IgD-negative memory B cell (primary cell): ENCODE results near the gene BCL2. TPM values are rescaled to one million over a fixed set of nuclear protein-coding genes. Genes with fewer than 3 reads are reported as not detected.
A peak's percentile ranks its signal among the peaks of the same experiment; 100 is the strongest.

ENCODE experiments used
- H3K27ac Mint-ChIP-seq, 3 donors: one replicate each; pipeline ENCODE4 v1.8.0; 2020 to 2022; ENCODE audit warnings: mild to moderate bottlenecking in 3 of 3, mixed read lengths in 3 of 3, moderate library complexity in 1 of 3
- H3K27me3 Mint-ChIP-seq: one replicate; pipeline ENCODE4 v1.8.0; 2021; ENCODE audit warnings: mixed read lengths
- H3K36me3 Mint-ChIP-seq: one replicate; pipeline ENCODE4 v1.8.0; 2020; ENCODE audit warnings: mild to moderate bottlenecking, mixed read lengths
- H3K4me1 Mint-ChIP-seq, 3 donors: one replicate each; pipeline ENCODE4 v1.8.0; 2020 to 2022; ENCODE audit warnings: mixed read lengths in 3 of 3, mild to moderate bottlenecking in 1 of 3
- H3K4me3 Mint-ChIP-seq, 4 donors: one replicate each; pipeline ENCODE4 v1.8.0; 2020 to 2022; ENCODE audit warnings: mild to moderate bottlenecking in 4 of 4, mixed read lengths in 4 of 4, moderate library complexity in 3 of 4
- H3K9me3 Mint-ChIP-seq, 3 donors: one replicate each; pipeline ENCODE4 v1.8.0; 2020 to 2021; ENCODE audit warnings: mixed read lengths in 3 of 3, mild to moderate bottlenecking in 1 of 3
- polyA plus RNA-seq: library from polyadenylated mRNA; unstranded; fragments of 300-500 nt; fragmentation: Illumina TruSeq; gene quantifications from one replicate; pipeline ENCODE4 v1.2.3, GENCODE V29; 2021

BCL2 gene
- polyA plus RNA-seq, 1 donor from 2014 or later = 36.2 TPM

- peak overlapping the region in 2 of 3 donors; percentile 36 to 72 for H3K27ac Mint-ChIP-seq
These were observed 174.8 kb downstream of the BCL2 start for GRCh38 chr18:63144748-63145147.

GRCh38 chr18:63143330-63143771, 176.2 kb downstream of the BCL2 start:
- H3K36me3 Mint-ChIP-seq = peaks cover 3% of the 10 kb centered on the region
- H3K27ac Mint-ChIP-seq = peak overlapping the region; percentile 72 to 94 (median 92)
- H3K4me1 Mint-ChIP-seq = peaks cover 52 to 76% (median 57%) of the 10 kb centered on the region in 3 donors
- H3K9me3 Mint-ChIP-seq = peaks cover 0 to 4% (median 0%) of the 10 kb centered on the region in 3 donors
- H3K4me3 Mint-ChIP-seq = peak overlapping the region; percentile 58 to 92 (median 74)
- peaks cover 2% of the 10 kb centered on the region for H3K27me3 Mint-ChIP-seq

More at GRCh38 chr18:63144748-63145147, 174.8 kb downstream of the BCL2 start:
- peaks cover 2% of the 10 kb centered on the region for H3K27me3 Mint-ChIP-seq
- H3K36me3 Mint-ChIP-seq = peaks cover 3% of the 10 kb centered on the region
- H3K4me3 Mint-ChIP-seq = no peak overlapping the region
- H3K9me3 Mint-ChIP-seq = peaks cover 0 to 4% (median 0%) of the 10 kb centered on the region in 3 donors
- peaks cover 50 to 76% (median 53%) of the 10 kb centered on the region in 3 donors for H3K4me1 Mint-ChIP-seq

DNA sequence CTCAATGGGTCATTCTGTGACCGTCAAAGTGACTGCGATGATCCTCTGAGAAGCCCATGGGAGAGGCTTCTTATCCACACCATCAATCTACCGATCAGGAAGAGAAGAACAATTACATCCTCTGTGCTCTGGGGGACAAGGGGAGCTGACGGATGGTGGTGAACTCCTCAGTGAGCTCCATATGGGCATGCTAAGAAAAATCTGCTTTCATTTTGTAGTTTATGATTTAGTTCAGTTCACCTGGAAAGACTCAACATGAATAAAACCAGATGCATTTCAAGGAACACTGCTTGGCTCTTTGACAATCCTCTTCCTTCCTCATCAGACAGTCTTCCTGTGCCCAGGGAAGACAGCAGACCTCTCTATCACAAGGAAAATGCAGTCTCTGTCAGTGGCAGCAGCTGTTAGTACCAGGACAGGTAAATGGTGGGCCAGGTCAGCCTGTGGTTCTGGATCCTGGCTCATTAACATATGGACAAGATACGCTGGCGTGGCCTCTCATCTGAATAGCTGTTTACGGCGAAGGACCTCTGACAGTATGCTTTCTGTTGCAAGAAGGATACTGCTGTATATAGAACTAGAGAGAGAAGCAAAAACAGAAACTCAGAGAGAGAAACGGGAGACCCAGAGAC, 176.9 kb downstream of the BCL2 start:
- peaks cover 3% of the 10 kb centered on the region for H3K36me3 Mint-ChIP-seq
- peaks cover 0 to 4% (median 0%) of the 10 kb centered on the region in 3 donors for H3K9me3 Mint-ChIP-seq
- peaks cover 58 to 81% (median 59%) of the 10 kb centered on the region in 3 donors for H3K4me1 Mint-ChIP-seq
- peak overlapping the region; percentile 72 to 94 (median 92) for H3K27ac Mint-ChIP-seq
- H3K27me3 Mint-ChIP-seq = peaks cover 2% of the 10 kb centered on the region
- H3K4me3 Mint-ChIP-seq = peak overlapping the region; percentile 58 to 92 (median 74)

GRCh38 chr18:63141778-63142176, 177.8 kb downstream of the BCL2 start:
- Mint-ChIP-seq H3K27me3 (peaks cover 2% of the 10 kb centered on the region), H3K36me3 (peaks cover 3% of the 10 kb centered on the region), H3K9me3 (peaks cover 0 to 4% (median 0%) of the 10 kb centered on the region in 3 donors), H3K4me3 (peak overlapping the region; percentile 58 to 92 (median 82)), H3K4me1 (peaks cover 62 to 82% (median 64%) of the 10 kb centered on the region in 3 donors), H3K27ac (peak overlapping the region; percentile 72 to 94 (median 92))

DNA sequence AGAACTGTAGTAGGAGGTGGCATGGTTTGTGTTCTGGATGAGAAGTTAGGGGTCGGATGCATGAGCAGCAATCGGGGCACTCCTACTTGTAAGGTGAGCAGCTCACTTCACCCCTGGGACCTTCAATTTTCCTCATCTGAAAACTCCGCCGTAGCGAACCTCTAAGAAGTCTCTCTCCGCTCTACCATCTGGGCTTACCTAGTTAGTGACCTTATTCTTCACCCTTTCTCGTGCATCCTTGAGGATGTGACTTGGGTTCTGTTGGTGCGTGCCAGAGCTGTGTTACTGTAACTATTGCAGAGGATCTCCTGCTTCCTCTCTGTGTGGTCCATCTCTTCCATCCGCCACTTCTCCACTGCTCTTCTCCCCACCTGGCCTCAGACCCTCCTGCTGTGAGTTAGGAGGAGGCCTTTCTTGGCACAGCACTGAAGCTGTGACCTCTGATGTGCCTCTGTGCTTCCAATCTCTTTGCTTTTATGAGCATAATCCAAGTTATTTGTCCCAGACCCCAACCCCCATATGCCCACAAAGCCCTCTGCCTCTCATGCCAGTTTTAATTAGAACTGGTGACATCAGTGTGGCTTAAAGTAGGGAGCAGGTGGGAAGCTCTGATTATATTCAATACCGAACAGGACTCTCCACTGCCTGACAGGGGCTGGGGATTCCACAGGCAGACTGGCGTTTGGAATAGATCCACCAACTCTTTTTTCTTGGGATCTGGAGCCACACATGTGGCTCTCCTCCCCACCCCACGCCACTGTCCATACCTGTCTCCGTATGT, 178.4 kb downstream of the BCL2 start:
- Mint-ChIP-seq H3K4me1 (peaks cover 67 to 81% (median 67%) of the 10 kb centered on the region in 3 donors), H3K27me3 (peaks cover 2% of the 10 kb centered on the region), H3K27ac (peak overlapping the region; percentile 72 to 94 (median 92)), H3K9me3 (peaks cover 0 to 4% (median 0%) of the 10 kb centered on the region in 3 donors), H3K36me3 (peaks cover 3% of the 10 kb centered on the region), H3K4me3 (peak overlapping the region; percentile 58 to 92 (median 82))

- Mint-ChIP-seq H3K9me3 (peaks cover 0 to 4% (median 0%) of the 10 kb centered on the region in 3 donors), H3K27me3 (peaks cover 2% of the 10 kb centered on the region), H3K4me3 (peak overlapping the region in 2 of 4 donors; percentile 83 to 92), H3K36me3 (peaks cover 3% of the 10 kb centered on the region), H3K4me1 (peaks cover 64 to 85% (median 70%) of the 10 kb centered on the region in 3 donors), H3K27ac (peak overlapping the region in 2 of 3 donors; percentile 99)
These were observed 179.5 kb downstream of the BCL2 start for GRCh38 chr18:63140038-63140450.

GRCh38 chr18:63138436-63139340, 180.9 kb downstream of the BCL2 start:
- Mint-ChIP-seq H3K4me3 (peak overlapping the region; percentile 83 to 97 (median 92)), H3K9me3 (peaks cover 0 to 4% (median 0%) of the 10 kb centered on the region in 3 donors), H3K27ac (peak overlapping the region; percentile 95 to 99 (median 99)), H3K36me3 (peaks cover 3% of the 10 kb centered on the region), H3K4me1 (peaks cover 61 to 80% (median 66%) of the 10 kb centered on the region in 3 donors), H3K27me3 (peaks cover 2% of the 10 kb centered on the region)

- peak overlapping the region; percentile 83 to 97 (median 92) for H3K4me3 Mint-ChIP-seq
- H3K4me1 Mint-ChIP-seq = peaks cover 57 to 73% (median 63%) of the 10 kb centered on the region in 3 donors
- peaks cover 1% of the 10 kb centered on the region for H3K27me3 Mint-ChIP-seq
- peaks cover 0 to 4% (median 0%) of the 10 kb centered on the region in 3 donors for H3K9me3 Mint-ChIP-seq
- H3K36me3 Mint-ChIP-seq = peaks cover 3% of the 10 kb centered on the region
- H3K27ac Mint-ChIP-seq = peak overlapping the region; percentile 95 to 99 (median 99)
These were observed 181.6 kb downstream of the BCL2 start for GRCh38 chr18:63137999-63138435.

DNA sequence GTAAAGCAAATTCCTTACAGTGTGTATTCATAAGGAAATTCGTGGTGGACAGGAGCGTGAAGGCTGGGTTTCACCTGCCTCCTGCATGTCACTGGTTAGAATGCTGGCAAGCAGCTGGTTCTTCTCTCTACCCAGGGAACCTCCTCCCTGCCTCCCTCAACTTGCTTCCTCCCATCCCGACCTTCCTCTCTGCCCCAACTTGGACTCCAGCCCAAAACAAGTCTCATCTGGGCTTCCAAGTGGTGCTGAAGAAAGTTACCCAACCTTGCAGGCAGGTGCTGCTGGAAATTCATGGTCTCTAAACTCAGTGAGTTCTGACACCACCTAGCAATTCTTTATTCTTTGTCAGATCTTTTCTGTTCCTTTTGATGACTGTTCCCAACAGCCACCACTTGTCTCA, 184.5 kb downstream of the BCL2 start:
- Mint-ChIP-seq H3K27me3 (no peaks in the 10 kb centered on the region), H3K27ac (no peak overlapping the region), H3K9me3 (no peaks in the 10 kb centered on the region), H3K4me1 (peaks cover 50 to 62% (median 57%) of the 10 kb centered on the region in 3 donors), H3K4me3 (no peak overlapping the region), H3K36me3 (peaks cover 3% of the 10 kb centered on the region)

- no peaks in the 10 kb centered on the region for H3K36me3 Mint-ChIP-seq
- peak overlapping the region; percentile 9 to 75 (median 48) for H3K27ac Mint-ChIP-seq
- no peak overlapping the region for H3K4me3 Mint-ChIP-seq
- peaks cover 32 to 47% (median 43%) of the 10 kb centered on the region in 3 donors for H3K4me1 Mint-ChIP-seq
- H3K9me3 Mint-ChIP-seq = no peaks in the 10 kb centered on the region
- no peaks in the 10 kb centered on the region for H3K27me3 Mint-ChIP-seq
These were observed 186.8 kb downstream of the BCL2 start for GRCh38 chr18:63132819-63133200.

GRCh38 chr18:63131959-63132818, 187.4 kb downstream of the BCL2 start:
- Mint-ChIP-seq H3K27me3 (no peaks in the 10 kb centered on the region), H3K9me3 (no peaks in the 10 kb centered on the region), H3K4me1 (peaks cover 31 to 43% (median 41%) of the 10 kb centered on the region in 3 donors), H3K36me3 (no peaks in the 10 kb centered on the region), H3K4me3 (no peak overlapping the region), H3K27ac (peak overlapping the region; percentile 48 to 75 (median 73))

DNA sequence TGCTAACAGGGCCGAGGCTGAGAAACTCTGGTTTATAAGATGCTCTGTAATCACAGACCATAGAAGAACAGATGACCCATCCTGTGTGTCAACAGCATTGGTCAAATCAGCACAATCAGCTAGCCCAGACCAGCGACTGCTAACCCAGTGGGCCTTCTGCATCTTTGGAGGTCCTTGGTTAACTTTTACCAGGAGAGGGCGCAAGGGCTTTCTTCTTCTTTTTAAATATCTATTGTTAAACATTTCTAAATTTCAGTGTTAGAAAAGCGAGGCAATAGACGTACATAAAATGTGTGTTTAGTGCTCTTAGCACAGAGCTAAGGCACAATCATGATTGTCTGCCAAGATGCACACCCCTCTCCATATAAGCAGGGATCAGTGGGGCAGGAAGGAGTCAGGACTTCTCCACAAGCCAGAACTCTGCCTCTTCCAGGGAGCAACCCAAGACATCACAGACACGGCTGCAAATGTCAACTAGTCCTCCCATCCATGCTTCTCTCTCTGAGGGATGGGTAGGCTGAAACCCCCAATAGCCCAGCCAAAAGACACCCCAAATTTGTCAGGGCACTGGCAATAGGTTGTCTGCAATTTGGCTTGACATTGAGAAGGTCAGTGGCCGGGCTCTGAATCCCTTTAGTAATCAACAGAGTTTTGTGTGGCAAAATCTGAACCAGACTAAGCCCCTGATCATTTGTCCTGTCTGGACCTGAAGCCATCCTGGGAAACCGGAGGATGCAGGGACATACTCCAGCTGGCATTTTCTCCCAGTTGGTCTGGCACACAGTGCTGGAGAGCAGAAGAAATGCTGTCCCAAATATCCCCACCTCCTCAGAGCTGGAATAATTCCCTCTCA, 188.2 kb downstream of the BCL2 start:
- Mint-ChIP-seq H3K4me3 (no peak overlapping the region), H3K27ac (peak overlapping the region; percentile 16 to 75 (median 73)), H3K36me3 (no peaks in the 10 kb centered on the region), H3K4me1 (peaks cover 27 to 37% (median 36%) of the 10 kb centered on the region in 3 donors), H3K9me3 (no peaks in the 10 kb centered on the region), H3K27me3 (no peaks in the 10 kb centered on the region)

DNA sequence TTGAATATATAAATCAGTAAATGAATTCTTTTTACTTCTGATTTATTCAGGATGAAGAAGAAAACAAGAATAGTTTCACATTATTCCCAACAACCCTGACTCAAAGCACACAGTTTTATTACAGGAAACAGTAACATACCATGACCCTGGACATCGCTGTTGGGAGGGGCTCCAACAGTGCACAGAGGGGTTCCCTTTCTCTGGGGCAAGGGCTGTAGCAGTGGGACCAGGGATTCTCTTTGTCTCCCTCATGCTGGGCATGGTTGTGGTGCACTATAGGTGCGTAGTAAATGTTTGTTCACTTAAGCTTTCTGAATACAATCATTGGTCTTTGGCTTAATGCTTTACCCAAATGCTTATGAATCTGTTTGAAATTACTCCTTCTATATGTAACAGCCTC, 189.4 kb downstream of the BCL2 start:
- H3K9me3 Mint-ChIP-seq = no peaks in the 10 kb centered on the region

More for the DNA sequence above, 189.4 kb downstream of the BCL2 start:
- H3K4me1 Mint-ChIP-seq = peaks cover 19 to 29% (median 27%) of the 10 kb centered on the region in 3 donors
- H3K27ac Mint-ChIP-seq = no peak overlapping the region
- H3K36me3 Mint-ChIP-seq = no peaks in the 10 kb centered on the region
- H3K27me3 Mint-ChIP-seq = no peaks in the 10 kb centered on the region
- peak overlapping the region in 1 of 4 donors; percentile 27 for H3K4me3 Mint-ChIP-seq
